K562 (cell line): ENCODE results near the gene MPST. TPM values are rescaled to one million over a fixed set of nuclear protein-coding genes. Genes with fewer than 3 reads are reported as not detected.

Source experiments
- ARID1B ChIP-seq: fragments of 450-650 bp; IDR thresholded peaks from 2 replicates; pipeline ENCODE4 v1.6.1; 2016; ENCODE audit warnings: antibody characterized with exemption, mild to moderate bottlenecking, inconsistent platforms
- BACH1 ChIP-seq: fragments of 200-800 bp; sonication (Bioruptor generic); IDR thresholded peaks from 2 replicates; pipeline ENCODE4 v1.6.1; 2016; ENCODE audit warnings: missing genetic modification characterization, missing compliant biosample characterization
- CBX1 ChIP-seq: sonication (generic); IDR thresholded peaks from 2 replicates; pipeline ENCODE4 v1.6.1; 2016; ENCODE audit warnings: antibody characterized with exemption, low read depth, mild to moderate bottlenecking
- CBX8 ChIP-seq: fragments of 200-600 bp; sonication (generic); IDR thresholded peaks from 2 replicates; pipeline ENCODE4 v1.6.1; 2012; ENCODE audit warnings: borderline replicate concordance, mixed run types, low read depth, mild to moderate bottlenecking, moderate library complexity, mixed read lengths, low read length, control low read depth, inconsistent platforms; ENCODE audit not compliant: poor library complexity, severe bottlenecking; ENCODE audit errors: extremely low read depth
- CEBPG ChIP-seq, 3 experiments: fragments of 200-800 bp in 1 of 3; sonication (Bioruptor generic) in 1 of 3; sonication (generic) in 1 of 3; formaldehyde crosslinking in 1 of 3; IDR thresholded peaks in 2 of 3; conservative IDR thresholded peaks in 1 of 3; 2 replicates each; pipeline versions ENCODE4 v1.6.1 to v1.8.0; 2016 to 2022; ENCODE audit warnings: missing compliant biosample characterization in 2 of 3, missing genetic modification characterization in 2 of 3, mild to moderate bottlenecking in 1 of 3, missing genetic modification reagents in 1 of 3
- CREB1 ChIP-seq, 2 experiments: sonication (generic) in 1 of 2; formaldehyde crosslinking in 1 of 2; IDR thresholded peaks; 2 replicates each; pipeline versions ENCODE4 v1.6.1 to v1.8.0; 2012 to 2022; ENCODE audit warnings: inconsistent platforms in 1 of 2, mild to moderate bottlenecking in 1 of 2, missing genetic modification reagents in 1 of 2, moderate library complexity in 1 of 2
- ETV6 ChIP-seq, 3 experiments: fragments of 150-350 bp in 1 of 3; sonication (generic) in 1 of 3; formaldehyde crosslinking in 1 of 3; IDR thresholded peaks; 2 replicates each; pipeline versions ENCODE4 v1.6.1 to v1.8.0; 2014 to 2022; ENCODE audit warnings: borderline replicate concordance in 2 of 3, low read depth in 2 of 3, antibody characterized with exemption in 1 of 3, low read length in 1 of 3, mild to moderate bottlenecking in 1 of 3, missing genetic modification reagents in 1 of 3
- HNRNPH1 ChIP-seq: fragments of 200-400 bp; formaldehyde crosslinking; optimal IDR thresholded peaks from 2 replicates; pipeline ENCODE3; 2017; ENCODE audit warnings: low read depth, mild to moderate bottlenecking, low read length, moderate library complexity
- MAX ChIP-seq: sonication (generic); formaldehyde crosslinking; IDR thresholded peaks from 2 replicates; pipeline ENCODE4 v1.9.0; 2022; ENCODE audit warnings: mild to moderate bottlenecking, missing genetic modification reagents
- MBD2 ChIP-seq: sonication (generic); IDR thresholded peaks from 2 replicates; pipeline ENCODE4 v1.6.1; 2016; ENCODE audit warnings: low read depth, borderline replicate concordance
- MEF2D ChIP-seq: conservative IDR thresholded peaks from 2 replicates; pipeline ENCODE4 v1.6.1; 2016; ENCODE audit warnings: low read depth, missing genetic modification characterization, missing compliant biosample characterization
- MXI1 ChIP-seq: IDR thresholded peaks from 2 replicates; pipeline ENCODE4 v1.6.1; 2011; ENCODE audit warnings: low read depth, mild to moderate bottlenecking, improper control_type of control experiment, low read length
- NR2F6 ChIP-seq: fragments of 450-650 bp; formaldehyde crosslinking; IDR thresholded peaks from 2 replicates; pipeline ENCODE4 v1.4.0; 2020; ENCODE audit warnings: mild to moderate bottlenecking
- PHTF2 ChIP-seq: fragments of 250-450 bp; sonication (Bioruptor Pico); IDR thresholded peaks from 2 replicates; pipeline ENCODE4 v1.5.0; 2021; ENCODE audit warnings: mild to moderate bottlenecking
- POLR2A ChIP-seq: fragments of 450-650 bp; conservative IDR thresholded peaks from 2 replicates; pipeline ENCODE4 v1.6.1; 2016
- POLR2B ChIP-seq: fragments of 450-650 bp; IDR thresholded peaks from 2 replicates; pipeline ENCODE4 v1.6.1; 2018; ENCODE audit warnings: low read depth; ENCODE audit not compliant: partially characterized antibody
- POU5F1 ChIP-seq: fragments of 150-350 bp; IDR thresholded peaks from 2 replicates; pipeline ENCODE4 v1.6.1; 2014; ENCODE audit warnings: borderline replicate concordance, low read length, low read depth, mild to moderate bottlenecking; ENCODE audit not compliant: partially characterized antibody
- SLC30A9 ChIP-seq: fragments of 250-450 bp; sonication (Bioruptor Pico); IDR thresholded peaks from 2 replicates; pipeline ENCODE4 v1.8.0; 2022; ENCODE audit warnings: mild to moderate bottlenecking, moderate library complexity
- SNIP1 ChIP-seq: fragments of 450-650 bp; IDR thresholded peaks from 2 replicates; pipeline ENCODE4 v1.7.1; 2017; ENCODE audit warnings: low read depth, mild to moderate bottlenecking
- VEZF1 ChIP-seq: fragments of 200-800 bp; sonication (Bioruptor generic); IDR thresholded peaks from 2 replicates; pipeline ENCODE4 v1.6.1; 2017; ENCODE audit warnings: missing genetic modification characterization, missing compliant biosample characterization
- ZBTB49 ChIP-seq: sonication (generic); formaldehyde crosslinking; IDR thresholded peaks from 2 replicates; pipeline ENCODE4 v1.8.0; 2022; ENCODE audit warnings: missing genetic modification reagents, mild to moderate bottlenecking, borderline replicate concordance
- ZFPM2 ChIP-seq: fragments of 250-450 bp; sonication (Bioruptor Pico); IDR thresholded peaks from 2 replicates; pipeline ENCODE4 v1.5.1; 2022; ENCODE audit warnings: mild to moderate bottlenecking
- ZNF253 ChIP-seq: fragments of 250-450 bp; sonication (Bioruptor Pico); conservative IDR thresholded peaks from 2 replicates; pipeline ENCODE4 v1.6.1; 2021; ENCODE audit warnings: mild to moderate bottlenecking
- ZNF778 ChIP-seq: fragments of 450-650 bp; formaldehyde crosslinking; IDR thresholded peaks from 2 replicates; pipeline ENCODE4 v1.4.0; 2020; ENCODE audit warnings: mild to moderate bottlenecking, moderate library complexity
- polyA plus RNA-seq, 8 experiments: library from polyadenylated mRNA; depleted of rRNA in 4 of 8; stranded (reverse) in 5 of 8; unstranded in 3 of 8; fragments of >200 nt; fragmentation: Nextera tagmentation in 2 of 8; fragmentation: Illumina TruSeq in 1 of 8; extraction: Ambion mirVana in 2 of 8; extraction: Trizol in 1 of 8; gene quantifications; 2 replicates each; pipeline versions ENCODE4 v1.2.1 to v1.2.3, GENCODE V29; 2011 to 2014; ENCODE audit warnings: inconsistent platforms in 1 of 8, missing spikeins in 1 of 8
- total RNA-seq, 7 experiments: library from RNA; depleted of rRNA in 6 of 7; stranded (reverse); fragments of >200 nt in 6 of 7; fragmentation: Illumina TruSeq in 2 of 7; extraction: Trizol in 2 of 7; gene quantifications; 2 replicates each; pipeline versions ENCODE4 v1.2.1 to v1.2.3, GENCODE V29; 2011 to 2021; ENCODE audit warnings: low replicate concordance in 1 of 7

The MPST gene
- total and polyA plus RNA-seq, 9 of the 15 experiments (the other 6 are each of a cell fraction or from before 2014, with no cell fraction given), result 0.65 to 104 (median 24.3) TPM

- TF ChIP-seq POLR2B (no peak), POLR2A (no peak), MEF2D (tag) (no peak), MAX (CRISPR knock-in tag) (no peak), CBX1 (no peak), NR2F6 (CRISPR knock-in tag) (no peak), CBX8 (no peak), ZNF253 (CRISPR knock-in tag) (no peak), ETV6 (IDR thresholded peaks at IDR 0.05; ENCODE audit: borderline replicate concordance in 1 of 2, low read depth in 2 of 2, low read length in 1 of 2) (no peak), ETV6 (CRISPR knock-in tag; IDR thresholded peaks at IDR 0.05; ENCODE audit: borderline replicate concordance) (no peak), PHTF2 (CRISPR knock-in tag) (no peak), HNRNPH1 (no peak), CEBPG (CRISPR knock-in tag; IDR thresholded peaks at IDR 0.05) (no peak), CEBPG (tag; conservative IDR thresholded peaks at IDR 0.05 in 1 of 2, IDR thresholded peaks at IDR 0.05 in 1 of 2) (0 out of 4 replicates have a peak, but pooled peaks have one; percentile 18 to 26), SNIP1 (no peak), ZNF778 (CRISPR knock-in tag) (no peak), CREB1 (IDR thresholded peaks at IDR 0.05) (no peak), CREB1 (CRISPR knock-in tag; IDR thresholded peaks at IDR 0.05) (peak; percentile 71), POU5F1 (no peak), MXI1 (no peak), ZFPM2 (CRISPR knock-in tag) (no peak), ARID1B (0 out of 2 replicates have a peak, but pooled peaks have one; percentile 12), ZBTB49 (CRISPR knock-in tag) (no peak), VEZF1 (peak; percentile 94), MBD2 (no peak), BACH1 (no peak), SLC30A9 (CRISPR knock-in tag) (no peak)
Measured at GRCh38 chr22:36977947-36978660, 41.4 kb upstream of the MPST start (continued).
